GM19099 (cell line): ENCODE results near the gene GATA6.

Experiments used
- POLR2A ChIP-seq: IDR thresholded peaks from 3 replicates; pipeline ENCODE4 v1.6.1; 2011; ENCODE audit warnings: low read depth; ENCODE audit not compliant: insufficient read length; ENCODE audit errors: extremely low read depth

Gene GATA6

DNA sequence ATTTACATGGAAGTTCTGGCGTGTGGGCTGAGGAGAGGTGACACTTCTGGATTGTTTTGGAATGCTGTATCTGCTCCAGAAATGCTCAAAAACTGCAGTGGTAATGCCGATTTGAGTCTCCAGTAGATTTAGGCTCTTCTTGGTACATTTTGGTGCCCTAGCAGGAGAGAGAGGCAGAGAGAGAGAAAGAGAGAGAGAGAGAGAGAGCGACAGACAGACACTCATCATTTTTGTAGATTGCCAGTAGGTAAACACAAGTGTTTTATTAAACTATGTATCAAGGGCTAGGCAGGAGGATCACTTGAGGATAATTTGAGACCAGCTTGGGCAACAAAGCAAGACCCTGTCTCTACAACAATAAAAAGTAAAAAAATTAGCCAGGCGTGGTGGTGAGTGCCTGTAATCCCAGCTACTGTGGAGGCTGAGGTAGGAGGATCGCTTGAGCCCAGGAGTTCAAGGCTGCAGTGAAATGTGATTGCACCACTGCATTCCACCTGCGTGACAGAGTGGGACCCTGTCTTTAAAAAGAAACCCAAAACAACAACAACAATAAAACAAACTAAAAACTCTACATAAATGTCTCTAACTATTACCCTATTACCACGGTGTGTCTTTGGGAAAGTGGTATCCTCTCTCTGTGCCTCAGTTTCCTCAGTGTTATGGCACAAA is 60.2 kb downstream of the GATA6 start:
- no peak for TF ChIP-seq POLR2A

DNA sequence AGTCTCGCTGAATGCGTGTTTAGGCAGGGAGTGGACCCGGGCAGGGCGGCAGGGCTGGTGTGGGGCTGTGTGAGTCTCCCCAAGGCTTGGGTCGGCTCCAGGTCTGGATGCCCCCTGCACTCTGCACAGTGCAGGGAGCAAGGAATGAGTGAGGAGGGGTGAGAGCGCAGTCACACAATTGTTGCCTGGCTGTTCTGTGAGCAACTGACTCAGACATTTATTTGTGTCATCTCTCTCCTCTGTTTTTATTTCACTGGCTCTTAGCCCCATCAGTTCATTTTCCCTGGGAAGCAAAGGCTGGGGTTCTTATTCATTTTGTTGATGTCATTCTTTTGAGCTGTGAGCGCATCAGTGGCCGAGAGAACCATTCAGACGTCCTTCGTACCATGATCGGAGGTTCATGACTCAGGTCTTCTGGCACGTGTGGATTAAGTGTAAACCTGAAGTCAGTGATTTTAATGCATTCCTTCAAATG is 61.1 kb downstream of the GATA6 start:
- no peak for TF ChIP-seq POLR2A

GRCh38 chr18:22233266-22233665 is 63.9 kb downstream of the GATA6 start:
- TF ChIP-seq POLR2A: no peak

- no peak for TF ChIP-seq POLR2A
Measured at GRCh38 chr18:22238036-22238435, 68.6 kb downstream of the GATA6 start.

DNA sequence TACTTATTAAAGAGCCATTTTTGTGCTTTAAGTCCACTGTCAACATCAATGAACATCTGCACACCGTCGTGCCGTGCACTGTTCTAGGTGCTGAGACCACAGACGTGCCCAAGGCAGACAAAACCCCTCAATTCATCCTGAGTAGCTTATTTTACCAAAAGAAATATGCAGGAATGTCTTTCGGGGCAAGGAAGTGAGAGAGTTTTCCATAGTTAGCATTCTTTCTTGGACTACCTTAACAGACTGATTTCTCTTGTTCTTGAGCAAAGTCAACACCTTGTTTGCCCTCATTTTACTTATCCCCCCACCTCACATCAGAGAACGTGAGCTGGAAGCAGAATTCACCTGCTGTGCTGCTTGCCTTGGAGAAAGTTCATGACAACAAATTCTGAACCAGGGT is 69.3 kb downstream of the GATA6 start:
- no peak for TF ChIP-seq POLR2A

DNA sequence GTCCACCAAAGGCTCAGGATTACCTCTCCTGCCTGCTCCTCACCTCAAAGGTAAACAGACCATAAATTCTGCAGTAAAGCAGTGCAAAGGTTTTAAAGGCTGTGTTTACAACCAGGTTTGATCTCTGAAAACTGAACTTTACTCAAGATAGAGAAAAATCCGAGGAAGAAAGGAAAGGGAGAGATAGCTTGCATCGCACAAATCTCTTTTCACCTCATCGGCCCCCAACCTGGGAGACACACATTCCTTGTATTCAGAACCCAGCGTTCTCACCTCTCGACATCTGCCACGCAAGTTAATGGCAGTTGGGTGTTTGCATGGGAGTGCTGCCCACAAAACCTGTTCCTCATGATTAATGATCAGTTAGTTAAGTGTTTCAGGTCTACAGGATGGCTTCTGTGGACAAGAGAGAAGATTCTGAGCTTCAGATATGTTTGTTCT is 72.6 kb downstream of the GATA6 start:
- TF ChIP-seq POLR2A: no peak

DNA sequence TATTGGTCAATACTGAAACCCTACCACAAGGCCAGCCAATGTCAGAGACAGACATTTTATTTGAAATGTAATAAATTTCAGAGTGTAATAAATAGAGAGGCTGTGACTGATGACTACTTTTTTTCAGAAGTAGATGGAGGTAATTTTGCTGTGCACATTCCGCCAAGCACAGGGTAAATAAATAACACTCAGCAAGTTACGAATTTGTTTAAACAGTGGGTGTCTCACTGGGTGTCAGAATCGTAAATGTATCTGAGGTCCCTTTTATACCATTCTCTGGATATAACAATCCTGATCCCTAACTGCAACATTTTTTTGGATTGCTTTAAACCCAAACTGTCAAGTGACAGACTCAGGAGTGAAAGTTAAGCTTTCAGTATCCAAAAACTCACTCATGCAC is 74.1 kb downstream of the GATA6 start:
- no peak for TF ChIP-seq POLR2A

DNA sequence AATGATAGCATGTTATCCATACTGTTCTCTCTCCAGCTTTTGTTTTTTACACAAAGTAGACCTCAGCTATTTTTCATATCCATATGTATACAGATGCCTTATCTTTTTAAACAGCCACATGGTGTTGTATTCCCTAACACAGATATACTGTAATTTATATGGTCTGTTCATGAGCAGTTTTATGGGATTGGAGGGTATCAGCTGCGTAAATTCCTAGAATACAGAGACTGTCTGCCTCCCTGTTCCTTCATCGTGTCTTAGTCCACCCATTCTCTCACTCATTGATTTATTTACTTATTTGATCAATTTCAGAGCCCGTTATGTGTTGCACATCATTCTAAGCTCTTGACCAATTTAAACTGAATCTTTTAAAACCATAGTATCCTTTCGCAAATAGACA is 80.6 kb downstream of the GATA6 start:
- TF ChIP-seq POLR2A: no peak

DNA sequence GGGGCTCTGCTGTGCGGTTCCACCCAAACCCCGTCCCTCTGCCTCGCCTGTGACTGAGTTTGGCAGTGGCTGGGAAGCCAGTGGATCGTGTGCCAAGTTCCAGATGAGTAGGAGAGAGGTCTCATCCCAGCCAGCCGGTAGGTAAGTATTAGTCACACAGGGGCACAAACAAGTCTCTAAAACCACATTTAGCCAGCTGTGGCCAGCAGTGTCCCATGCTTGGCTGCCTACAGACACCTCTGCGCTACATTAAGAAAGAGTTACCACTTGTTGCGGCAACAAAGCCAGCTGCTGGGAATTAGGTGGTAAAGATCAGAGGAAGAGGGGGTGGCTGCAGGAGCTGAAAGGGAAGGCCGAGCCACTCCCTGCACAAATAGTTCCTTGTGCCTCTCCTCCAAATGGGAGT is 81.2 kb downstream of the GATA6 start:
- TF ChIP-seq POLR2A: no peak
